Activated naive CD8-positive, alpha-beta T cell treated with anti-CD3 and anti-CD28 coated beads, Interleukin-2, amount 50 U/mL, for 24 hours (primary cell): Measurements from ENCODE around the gene PTPA.

Source experiments
- ATAC-seq: fragments of 150-1000 bp; cut with Tn5 transposase; one replicate; pipeline ENCODE4 v1.10.0; 2021
- DNase-seq: peaks from one replicate; pipeline ENCODE4 v3.0.0; 2021
- H3K27ac Mint-ChIP-seq: one replicate; pipeline ENCODE4 v1.8.0; 2021; ENCODE audit warnings: mild to moderate bottlenecking, mixed read lengths
- H3K27me3 Mint-ChIP-seq: one replicate; pipeline ENCODE4 v1.8.0; 2021; ENCODE audit warnings: mixed read lengths
- H3K36me3 Mint-ChIP-seq: one replicate; pipeline ENCODE4 v1.8.0; 2021; ENCODE audit warnings: low read depth, mixed read lengths
- H3K4me1 Mint-ChIP-seq: one replicate; pipeline ENCODE4 v1.8.0; 2021; ENCODE audit warnings: mixed read lengths
- H3K4me3 Mint-ChIP-seq: one replicate; pipeline ENCODE4 v1.8.0; 2021; ENCODE audit warnings: mild to moderate bottlenecking, moderate library complexity, mixed read lengths
- H3K9me3 Mint-ChIP-seq: one replicate; pipeline ENCODE4 v1.8.0; 2021; ENCODE audit warnings: mixed read lengths

The PTPA gene

GRCh38 chr9:129176701-129177442 is 65.7 kb downstream of the PTPA start:
- H3K36me3 Mint-ChIP-seq: no peaks in the 10 kb centered on the region
- peaks cover 8% of the 10 kb centered on the region for H3K27me3 Mint-ChIP-seq
- no peak for ATAC-seq
- peak; percentile 17 for DNase-seq
- H3K9me3 Mint-ChIP-seq: no peaks in the 10 kb centered on the region
- H3K27ac Mint-ChIP-seq: no peak overlapping the region
- H3K4me3 Mint-ChIP-seq: peak overlapping the region; percentile 79
- H3K4me1 Mint-ChIP-seq: peaks cover 11% of the 10 kb centered on the region

DNA sequence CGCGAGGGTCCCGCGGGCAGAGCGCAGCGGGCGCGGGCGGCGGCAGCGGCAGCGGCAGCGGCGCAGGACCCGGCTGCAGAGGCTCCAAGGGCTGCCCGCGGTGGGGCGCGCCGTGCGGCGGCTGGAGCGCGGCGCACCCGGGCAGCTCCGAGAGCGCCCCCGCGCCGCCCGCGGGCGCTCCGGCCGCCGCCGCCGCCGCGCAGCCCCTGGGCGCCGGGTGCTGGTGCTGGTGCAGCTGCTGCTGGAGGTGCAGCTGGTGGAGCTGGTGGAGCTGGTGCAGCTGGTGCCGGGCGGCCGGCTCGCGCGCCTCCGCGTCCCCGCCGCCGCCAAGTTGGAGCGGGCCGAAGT is 66.2 kb downstream of the PTPA start:
- H3K9me3 Mint-ChIP-seq: no peaks in the 10 kb centered on the region
- peak; percentile 2 for ATAC-seq
- no peaks in the 10 kb centered on the region for H3K36me3 Mint-ChIP-seq
- DNase-seq: no peak
- H3K4me3 Mint-ChIP-seq: peak overlapping the region; percentile 82
- H3K27ac Mint-ChIP-seq: no peak overlapping the region
- H3K4me1 Mint-ChIP-seq: peaks cover 11% of the 10 kb centered on the region
- H3K27me3 Mint-ChIP-seq: peaks cover 4% of the 10 kb centered on the region

- Mint-ChIP-seq H3K27ac (no peak within 1 kb of the TSS), H3K4me3 (peak within 1 kb of the TSS; percentile 82), H3K36me3 (no peaks in the 10 kb centered on the region), H3K9me3 (no peaks in the 10 kb centered on the region), H3K4me1 (peaks cover 11% of the 10 kb centered on the region), H3K27me3 (peaks cover 4% of the 10 kb centered on the region)
- DNase-seq: peak; percentile 93
- peak; percentile 92 for ATAC-seq
Measured at GRCh38 chr9:129177791-129178567, 66.8 kb downstream of the PTPA start, which contains the start of gene IER5L. Gene IER5L (minus strand): TSS chr9:129178261. CDS start chr9:129178052, 209 bp downstream.

DNA sequence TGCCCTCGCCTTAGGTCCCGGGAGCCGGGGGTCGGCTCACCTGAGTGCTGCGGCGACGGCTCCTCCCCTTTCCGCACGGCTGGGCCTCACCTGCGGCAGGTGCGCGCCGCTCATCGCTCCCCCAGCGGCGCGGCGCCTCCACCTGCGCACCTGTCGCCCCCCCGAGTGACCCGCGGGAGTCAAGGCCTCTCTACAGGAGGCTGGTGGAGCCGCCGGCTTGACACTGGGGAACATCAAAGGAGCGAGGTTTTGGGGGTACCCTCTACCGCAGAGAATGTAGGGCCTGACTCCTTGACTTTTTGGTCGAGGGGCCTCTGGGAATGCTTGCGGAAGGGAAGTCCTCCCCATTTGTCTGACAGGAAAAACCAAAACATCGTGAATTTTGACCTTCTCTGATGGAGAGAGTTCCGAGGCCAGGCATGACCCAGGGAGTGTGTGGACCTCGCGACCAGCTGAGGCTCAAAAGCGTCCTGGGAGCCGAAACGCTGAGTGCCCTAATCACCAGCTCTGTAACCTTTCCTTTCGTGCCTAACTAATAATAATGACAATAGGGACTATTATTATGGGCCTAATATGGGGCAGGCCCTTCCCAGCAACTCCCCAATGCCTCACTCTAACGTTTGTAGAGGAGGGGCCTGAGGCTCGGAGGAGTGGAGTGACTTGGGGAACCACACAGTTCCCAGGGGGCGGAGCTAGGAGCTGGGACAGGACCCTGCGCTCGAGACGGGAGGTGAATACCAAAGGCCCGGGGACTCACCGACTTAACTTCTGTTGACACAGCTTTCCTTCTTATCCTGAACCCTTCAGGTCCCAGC is 67.6 kb downstream of the PTPA start:
- no peaks in the 10 kb centered on the region for H3K9me3 Mint-ChIP-seq
- H3K27me3 Mint-ChIP-seq: no peaks in the 10 kb centered on the region
- H3K27ac Mint-ChIP-seq: no peak overlapping the region
- no peak overlapping the region for H3K4me3 Mint-ChIP-seq
- ATAC-seq: no peak
- H3K4me1 Mint-ChIP-seq: peaks cover 9% of the 10 kb centered on the region
- DNase-seq: no peak
- no peaks in the 10 kb centered on the region for H3K36me3 Mint-ChIP-seq

GRCh38 chr9:129181246-129181645 is 70.0 kb downstream of the PTPA start:
- H3K4me1 Mint-ChIP-seq: no peaks in the 10 kb centered on the region
- no peak for ATAC-seq

GRCh38 chr9:129182122-129182521 is 70.9 kb downstream of the PTPA start:
- no peak for ATAC-seq
- H3K9me3 Mint-ChIP-seq: no peaks in the 10 kb centered on the region
- no peak overlapping the region for H3K4me3 Mint-ChIP-seq
- H3K4me1 Mint-ChIP-seq: no peaks in the 10 kb centered on the region
- H3K27ac Mint-ChIP-seq: no peak overlapping the region
- no peak for DNase-seq
- H3K36me3 Mint-ChIP-seq: no peaks in the 10 kb centered on the region
- no peaks in the 10 kb centered on the region for H3K27me3 Mint-ChIP-seq

More at GRCh38 chr9:129181246-129181645, 70.0 kb downstream of the PTPA start:
- Mint-ChIP-seq H3K36me3 (no peaks in the 10 kb centered on the region), H3K4me3 (no peak overlapping the region), H3K27ac (no peak overlapping the region), H3K9me3 (no peaks in the 10 kb centered on the region), H3K27me3 (no peaks in the 10 kb centered on the region)
- no peak for DNase-seq

DNA sequence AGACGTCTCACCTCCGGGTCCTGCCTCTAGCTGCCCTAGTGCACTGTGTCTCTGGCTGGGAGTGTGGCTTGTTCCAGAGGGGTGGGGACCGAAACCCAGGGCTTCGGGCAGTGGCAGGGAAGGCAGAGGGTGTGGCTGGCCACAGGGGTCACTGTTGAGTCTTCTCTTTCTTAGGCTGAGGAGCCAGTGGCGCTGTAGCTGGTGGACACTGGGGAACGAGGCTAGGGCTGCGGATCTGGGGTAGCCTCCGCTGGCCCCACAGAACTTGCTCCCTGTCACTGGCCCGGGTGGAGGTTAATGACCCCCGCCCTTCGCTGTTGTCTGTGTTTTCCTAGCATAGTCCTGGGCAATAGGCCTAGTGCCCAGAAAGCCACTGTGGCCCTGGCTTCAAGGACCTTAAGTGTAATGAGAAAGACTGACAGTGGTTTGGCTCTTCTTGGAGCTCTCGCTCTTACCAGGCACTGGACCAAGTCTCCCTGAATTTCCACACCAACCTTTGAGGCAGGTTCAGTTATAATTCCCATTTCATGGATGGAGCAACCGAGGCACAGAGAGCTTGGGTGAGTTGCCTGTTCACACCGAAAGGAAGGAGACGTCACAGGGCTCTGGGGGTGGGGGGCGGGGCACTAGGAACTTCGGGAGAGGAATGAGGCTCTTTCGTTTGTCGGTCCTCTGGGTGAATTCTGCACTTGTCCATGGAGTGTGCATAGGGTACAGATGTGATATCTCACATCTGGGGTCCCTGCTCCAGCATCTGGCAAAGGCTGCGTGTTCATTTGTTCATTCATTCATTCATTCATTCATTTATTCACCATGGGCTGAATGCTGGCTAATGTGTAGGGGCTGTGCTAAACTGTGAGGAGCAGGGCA is 71.6 kb downstream of the PTPA start:
- DNase-seq (no peak), ATAC-seq (no peak)
- no peaks in the 10 kb centered on the region for H3K36me3 Mint-ChIP-seq
- H3K4me3 Mint-ChIP-seq: no peak overlapping the region
- H3K27me3 Mint-ChIP-seq: no peaks in the 10 kb centered on the region
- H3K9me3 Mint-ChIP-seq: peaks cover 3% of the 10 kb centered on the region
- H3K4me1 Mint-ChIP-seq: no peaks in the 10 kb centered on the region
- H3K27ac Mint-ChIP-seq: no peak overlapping the region

GRCh38 chr9:129183495-129184218 is 72.4 kb downstream of the PTPA start:
- no peak overlapping the region for H3K27ac Mint-ChIP-seq
- no peak overlapping the region for H3K4me3 Mint-ChIP-seq
- peaks cover 3% of the 10 kb centered on the region for H3K9me3 Mint-ChIP-seq
- no peaks in the 10 kb centered on the region for H3K36me3 Mint-ChIP-seq
- no peaks in the 10 kb centered on the region for H3K27me3 Mint-ChIP-seq
- DNase-seq (no peak), ATAC-seq (peak; percentile 18)
- H3K4me1 Mint-ChIP-seq: no peaks in the 10 kb centered on the region

GRCh38 chr9:129184219-129184524 is 73.0 kb downstream of the PTPA start:
- Mint-ChIP-seq H3K27ac (no peak overlapping the region), H3K27me3 (no peaks in the 10 kb centered on the region), H3K36me3 (no peaks in the 10 kb centered on the region), H3K4me1 (no peaks in the 10 kb centered on the region), H3K9me3 (peaks cover 3% of the 10 kb centered on the region), H3K4me3 (no peak overlapping the region)
- DNase-seq: no peak
- ATAC-seq: no peak

- DNase-seq: no peak
- Mint-ChIP-seq H3K4me3 (no peak overlapping the region), H3K36me3 (no peaks in the 10 kb centered on the region), H3K9me3 (peaks cover 3% of the 10 kb centered on the region), H3K27me3 (no peaks in the 10 kb centered on the region), H3K27ac (no peak overlapping the region), H3K4me1 (no peaks in the 10 kb centered on the region)
- no peak for ATAC-seq
Measured at GRCh38 chr9:129184596-129185122, 73.4 kb downstream of the PTPA start.

- Mint-ChIP-seq H3K9me3 (peaks cover 3% of the 10 kb centered on the region), H3K4me3 (no peak overlapping the region), H3K4me1 (no peaks in the 10 kb centered on the region), H3K36me3 (no peaks in the 10 kb centered on the region), H3K27ac (no peak overlapping the region), H3K27me3 (no peaks in the 10 kb centered on the region)
- ATAC-seq (no peak), DNase-seq (no peak)
Measured at GRCh38 chr9:129185402-129185801, 74.2 kb downstream of the PTPA start.

GRCh38 chr9:129185991-129186390 is 74.8 kb downstream of the PTPA start:
- Mint-ChIP-seq H3K4me1 (no peaks in the 10 kb centered on the region), H3K27me3 (no peaks in the 10 kb centered on the region), H3K27ac (no peak overlapping the region), H3K4me3 (no peak overlapping the region), H3K36me3 (no peaks in the 10 kb centered on the region), H3K9me3 (peaks cover 3% of the 10 kb centered on the region)
- ATAC-seq (no peak), DNase-seq (no peak)

DNA sequence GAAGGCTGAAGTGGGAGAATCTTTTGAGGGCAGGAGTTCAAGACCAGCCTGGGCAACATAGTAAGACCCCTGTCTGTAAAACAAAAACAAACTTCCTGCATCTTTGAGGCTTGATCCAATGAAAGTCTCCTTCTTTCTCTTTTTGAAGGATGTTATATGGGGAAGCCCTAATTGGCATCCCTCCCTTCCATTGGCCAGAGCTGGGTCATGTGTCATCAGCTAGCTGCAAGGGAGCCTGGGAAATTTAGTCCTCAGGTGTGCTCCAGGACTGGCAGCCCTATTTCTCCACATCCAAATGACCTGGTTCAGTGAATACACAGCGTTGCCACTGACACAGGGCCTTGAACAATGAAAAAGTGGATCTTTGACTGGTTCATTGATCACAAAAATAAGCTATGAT is 75.8 kb downstream of the PTPA start:
- H3K27ac Mint-ChIP-seq: no peak overlapping the region
- peaks cover 3% of the 10 kb centered on the region for H3K9me3 Mint-ChIP-seq
- no peaks in the 10 kb centered on the region for H3K27me3 Mint-ChIP-seq
- no peaks in the 10 kb centered on the region for H3K36me3 Mint-ChIP-seq
- no peak overlapping the region for H3K4me3 Mint-ChIP-seq
- no peaks in the 10 kb centered on the region for H3K4me1 Mint-ChIP-seq
- no peak for ATAC-seq
- no peak for DNase-seq
